ENCODE data around the gene KCNN1.
"Not testable (repeated sequence)": the region's sequence is repeated elsewhere in the genome, so short reads cannot be mapped to it uniquely, and the experiment has no call there.

The KCNN1 gene

GRCh38 chr19:17969096-17969792, 2.3 kb downstream of the KCNN1 start:
- DNase-seq: no peak

- DNase-seq: no peak
These were observed 5.3 kb downstream of the KCNN1 start for GRCh38 chr19:17972230-17972629.

GRCh38 chr19:17973759-17974158, 6.9 kb downstream of the KCNN1 start:
- DNase-seq: no peak

- DNase-seq: no peak
These were observed 7.6 kb downstream of the KCNN1 start for GRCh38 chr19:17974551-17974950.

GRCh38 chr19:17975032-17975431, 8.1 kb downstream of the KCNN1 start:
- no peak for DNase-seq

- no peak for DNase-seq
These were observed 10.1 kb downstream of the KCNN1 start for GRCh38 chr19:17977021-17977420.

GRCh38 chr19:17977488-17977887, 10.6 kb downstream of the KCNN1 start:
- no peak for DNase-seq

- DNase-seq: no peak
These were observed 14.7 kb downstream of the KCNN1 start for GRCh38 chr19:17981611-17982010.

- no peak for DNase-seq
These were observed 15.5 kb downstream of the KCNN1 start for GRCh38 chr19:17982430-17982829.

- no peak for DNase-seq
These were observed 18.3 kb downstream of the KCNN1 start for GRCh38 chr19:17985037-17985818.

GRCh38 chr19:17986569-17986968, 19.7 kb downstream of the KCNN1 start:
- DNase-seq: not testable (repeated sequence)

GRCh38 chr19:17988161-17988560, 21.3 kb downstream of the KCNN1 start:
- DNase-seq: no peak

GRCh38 chr19:17989425-17990094, 22.7 kb downstream of the KCNN1 start:
- DNase-seq: no peak

- no peak for DNase-seq
These were observed 26.3 kb downstream of the KCNN1 start for GRCh38 chr19:17993076-17993813.

- peak; percentile 63 for DNase-seq
These were observed 30.0 kb downstream of the KCNN1 start for GRCh38 chr19:17996826-17997316.

GRCh38 chr19:17997969-17998826, 31.3 kb downstream of the KCNN1 start:
- DNase-seq: no peak

GRCh38 chr19:17998827-17999150, 31.9 kb downstream of the KCNN1 start:
- DNase-seq: no peak

- DNase-seq: no peak
These were observed 33.0 kb downstream of the KCNN1 start for GRCh38 chr19:17999684-18000479.

- DNase-seq: no peak
These were observed 33.6 kb downstream of the KCNN1 start for GRCh38 chr19:18000480-18000914.

- peak; percentile 86 for DNase-seq
These were observed 34.2 kb downstream of the KCNN1 start for GRCh38 chr19:18000915-18001776.
